PC-9 (cell line): Measurements from ENCODE around the gene ITSN1. TPM values are rescaled to one million over a fixed set of nuclear protein-coding genes. Genes with fewer than 3 reads are reported as not detected.

Experiments used
- BruUV-seq: library from RNA; stranded (reverse); fragments of 400-500 nt; replicated peaks from 2 replicates; lab custom pipeline; 2021; lab: Mats Ljungman, UMichigan
- CTCF ChIA-PET: fragments of 300-600 bp; sonication (Branson Sonifier 250); formaldehyde crosslinking; loops from one replicate; lab custom pipeline; 2022; ENCODE audit warnings: antibody characterized with exemption; lab: Charles Lee
- POLR2A ChIA-PET: fragments of 300-600 bp; sonication (Branson Sonifier 250); formaldehyde crosslinking; loops from one replicate; lab custom pipeline; 2022; ENCODE audit warnings: antibody characterized with exemption; ENCODE audit not compliant: unreplicated experiment; lab: Charles Lee
- DNase-seq, 2 experiments: peaks; one replicate each; pipeline versions ENCODE4 v3.0.0 to v3.0.0-alpha.2; 2015 to 2022; ENCODE audit warnings: mixed read lengths in 1 of 2
- H2AFZ ChIP-seq: fragments of 200-600 bp; sonication (generic); 2 replicates; pipeline ENCODE4 v1.8.1; 2017; ENCODE audit warnings: antibody characterized with exemption
- H3F3A ChIP-seq: fragments of 200-600 bp; sonication (generic); 2 replicates; pipeline ENCODE4 v1.8.1; 2017; ENCODE audit warnings: antibody characterized with exemption, mild to moderate bottlenecking, low read depth; ENCODE audit not compliant: insufficient read depth
- H3K27ac ChIP-seq: fragments of 200-600 bp; sonication (generic); 2 replicates; pipeline ENCODE4 v1.6.1; 2016; ENCODE audit warnings: mixed run types
- H3K27me3 ChIP-seq: fragments of 200-600 bp; sonication (generic); 2 replicates; pipeline ENCODE4 v1.6.1; 2016; ENCODE audit warnings: low read depth, mixed run types; ENCODE audit not compliant: insufficient read depth
- H3K36me3 ChIP-seq: fragments of 200-600 bp; sonication (generic); 2 replicates; pipeline ENCODE4 v1.6.1; 2016; ENCODE audit warnings: low read depth, mixed run types
- H3K4me1 ChIP-seq: fragments of 200-600 bp; sonication (generic); replicated peaks from 2 replicates; pipeline ENCODE4 v1.6.1; 2016; ENCODE audit warnings: mixed run types; ENCODE audit not compliant: insufficient read depth
- H3K4me2 ChIP-seq: fragments of 200-600 bp; sonication (generic); 2 replicates; pipeline ENCODE4 v1.6.1; 2017; ENCODE audit warnings: mixed run types
- H3K4me3 ChIP-seq: fragments of 200-600 bp; sonication (generic); 2 replicates; pipeline ENCODE4 v1.6.1; 2016; ENCODE audit warnings: mixed run types
- H3K79me2 ChIP-seq: fragments of 200-600 bp; sonication (generic); 2 replicates; pipeline ENCODE4 v1.6.1; 2017; ENCODE audit warnings: low read depth, mixed run types
- H3K9me2 ChIP-seq: fragments of 200-600 bp; sonication (generic); 2 replicates; pipeline ENCODE4 v1.8.1; 2017; ENCODE audit warnings: mild to moderate bottlenecking; ENCODE audit not compliant: insufficient read depth
- H3K9me3 ChIP-seq: fragments of 200-600 bp; sonication (generic); 2 replicates; pipeline ENCODE4 v1.8.1; 2016; ENCODE audit warnings: low read depth; ENCODE audit not compliant: insufficient read depth
- H4K20me1 ChIP-seq: fragments of 200-600 bp; sonication (generic); 2 replicates; pipeline ENCODE4 v1.8.1; 2017; ENCODE audit not compliant: insufficient read depth
- EZH2 ChIP-seq: fragments of 200-600 bp; sonication (generic); IDR thresholded peaks from 2 replicates; pipeline ENCODE4 v1.8.0; 2017; ENCODE audit warnings: antibody characterized with exemption, low read depth
- intact Hi-C: fragments of 100-400 bp; cut with micrococcal nuclease; formaldehyde crosslinking; loops from one replicate; pipeline ENCODE4 v1.10.0; 2022; ENCODE audit not compliant: unreplicated experiment
- total RNA-seq: library from RNA; stranded (reverse); gene quantifications from 2 replicates; pipeline ENCODE4 v1.2.3, GENCODE V29; 2021
- TF ChIP-seq, protein P1 (sequence below): fragments of 200-600 bp; sonication (generic); conservative IDR thresholded peaks from 2 replicates; pipeline ENCODE4 v1.6.1; 2017; ENCODE audit warnings: mixed run types, antibody characterized with exemption, mild to moderate bottlenecking, moderate library complexity

ITSN1 gene
- total RNA-seq, 1 experiment from 2014 or later: 46.3 TPM

DNA sequence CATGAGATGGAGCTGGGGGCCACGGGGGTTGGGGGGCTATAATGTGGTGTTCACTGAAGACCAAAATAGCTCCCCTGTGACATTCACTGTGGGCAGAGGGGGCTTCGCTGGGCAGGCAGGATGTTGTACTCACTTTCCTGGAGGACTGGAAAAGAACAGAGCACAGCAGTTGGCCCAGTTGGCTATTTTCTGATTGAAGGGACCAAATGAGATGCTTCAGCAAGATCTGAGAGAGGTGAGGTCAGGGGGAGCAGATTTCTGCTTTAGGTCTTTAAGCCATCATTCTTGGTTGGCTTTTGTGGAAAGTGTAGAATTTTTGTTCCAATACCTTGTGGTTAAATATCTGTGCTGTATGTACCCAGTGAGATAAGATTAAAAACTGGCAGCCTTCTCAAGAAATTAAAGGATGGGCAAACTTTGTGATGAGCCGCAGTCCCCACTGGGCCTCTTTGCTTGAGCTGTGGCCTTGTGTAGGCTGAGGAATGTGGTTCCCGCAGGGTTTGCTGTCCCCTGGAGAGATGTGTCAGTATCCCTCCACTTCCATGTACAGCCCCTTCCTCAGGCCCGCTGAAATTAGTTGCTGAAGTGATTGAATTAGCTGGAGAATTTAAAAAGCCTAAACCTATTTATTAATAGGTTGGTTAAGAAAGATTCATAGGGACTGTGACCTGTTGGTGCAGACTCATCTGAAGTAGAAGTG, 192.7 kb downstream of the ITSN1 start:
- TF ChIP-seq, protein P1, sequence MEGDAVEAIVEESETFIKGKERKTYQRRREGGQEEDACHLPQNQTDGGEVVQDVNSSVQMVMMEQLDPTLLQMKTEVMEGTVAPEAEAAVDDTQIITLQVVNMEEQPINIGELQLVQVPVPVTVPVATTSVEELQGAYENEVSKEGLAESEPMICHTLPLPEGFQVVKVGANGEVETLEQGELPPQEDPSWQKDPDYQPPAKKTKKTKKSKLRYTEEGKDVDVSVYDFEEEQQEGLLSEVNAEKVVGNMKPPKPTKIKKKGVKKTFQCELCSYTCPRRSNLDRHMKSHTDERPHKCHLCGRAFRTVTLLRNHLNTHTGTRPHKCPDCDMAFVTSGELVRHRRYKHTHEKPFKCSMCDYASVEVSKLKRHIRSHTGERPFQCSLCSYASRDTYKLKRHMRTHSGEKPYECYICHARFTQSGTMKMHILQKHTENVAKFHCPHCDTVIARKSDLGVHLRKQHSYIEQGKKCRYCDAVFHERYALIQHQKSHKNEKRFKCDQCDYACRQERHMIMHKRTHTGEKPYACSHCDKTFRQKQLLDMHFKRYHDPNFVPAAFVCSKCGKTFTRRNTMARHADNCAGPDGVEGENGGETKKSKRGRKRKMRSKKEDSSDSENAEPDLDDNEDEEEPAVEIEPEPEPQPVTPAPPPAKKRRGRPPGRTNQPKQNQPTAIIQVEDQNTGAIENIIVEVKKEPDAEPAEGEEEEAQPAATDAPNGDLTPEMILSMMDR: no peak
- TF ChIP-seq EZH2: no peak
- intact Hi-C loops: no loop called here
- H2AFZ ChIP-seq: no peak overlapping the region
- no peak overlapping the region for H3K27ac ChIP-seq
- H3K4me3 ChIP-seq: no peak overlapping the region
- H3K36me3 ChIP-seq: no peaks in the 10 kb centered on the region
- no peaks in the 10 kb centered on the region for H3K79me2 ChIP-seq
- no peak for DNase-seq
- no peaks in the 10 kb centered on the region for H4K20me1 ChIP-seq
- H3K4me1 ChIP-seq: no peaks in the 10 kb centered on the region
- no peak overlapping the region for H3K4me2 ChIP-seq
- BruUV-seq: no TSS peak
- H3K9me2 ChIP-seq: no peaks in the 10 kb centered on the region
- POLR2A ChIA-PET: no interaction called here
- no peaks in the 10 kb centered on the region for H3K27me3 ChIP-seq
- CTCF ChIA-PET: interaction anchor here (0.6 kb wide), 2 partner anchors 42 to 1540 kb away, joined by 3 to 4 read pairs; no protein-coding TSS in a partner anchor
- no peaks in the 10 kb centered on the region for H3F3A ChIP-seq
- no peaks in the 10 kb centered on the region for H3K9me3 ChIP-seq

DNA sequence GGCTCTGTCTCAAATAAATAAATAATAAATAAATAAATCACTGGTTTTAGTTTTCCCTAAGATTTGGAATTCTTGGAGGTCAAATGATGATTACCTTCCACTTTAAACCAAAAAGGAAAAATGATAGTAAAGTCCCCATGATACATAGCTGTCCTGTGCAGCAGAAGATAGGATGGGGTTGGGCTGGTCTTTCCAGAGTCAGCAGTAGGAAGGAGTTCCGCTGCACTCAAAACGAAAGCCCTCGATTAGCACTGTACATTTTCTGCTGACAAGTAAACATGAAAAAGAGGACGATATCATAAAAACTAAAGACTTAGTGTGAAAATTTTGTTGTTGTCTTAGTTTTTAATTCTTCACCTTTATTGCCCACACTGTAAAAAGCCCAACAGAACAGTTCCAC, 193.6 kb downstream of the ITSN1 start:
- CTCF ChIA-PET: no interaction called here
- no peak overlapping the region for H3K4me3 ChIP-seq

DNA sequence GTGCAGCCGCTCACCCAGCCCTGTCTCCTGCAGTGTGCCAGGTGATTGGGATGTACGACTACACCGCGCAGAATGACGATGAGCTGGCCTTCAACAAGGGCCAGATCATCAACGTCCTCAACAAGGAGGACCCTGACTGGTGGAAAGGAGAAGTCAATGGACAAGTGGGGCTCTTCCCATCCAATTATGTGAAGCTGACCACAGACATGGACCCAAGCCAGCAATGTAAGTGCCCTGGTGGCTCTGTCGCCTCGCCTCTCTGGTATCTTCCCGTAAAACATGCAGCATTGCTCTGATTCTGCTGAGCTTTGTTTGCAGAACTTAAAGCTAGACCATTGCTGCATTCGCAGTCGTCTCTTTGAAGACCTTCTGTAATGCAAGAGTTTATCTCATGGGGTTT, 194.1 kb downstream of the ITSN1 start:
- Histone ChIP-seq H2AFZ (no peak overlapping the region), H4K20me1 (no peaks in the 10 kb centered on the region), H3K36me3 (no peaks in the 10 kb centered on the region), H3K9me2 (no peaks in the 10 kb centered on the region), H3K4me3 (no peak overlapping the region), H3K4me2 (no peak overlapping the region), H3K27ac (no peak overlapping the region), H3K79me2 (no peaks in the 10 kb centered on the region), H3K4me1 (no peaks in the 10 kb centered on the region), H3K9me3 (no peaks in the 10 kb centered on the region), H3K27me3 (no peaks in the 10 kb centered on the region), H3F3A (no peaks in the 10 kb centered on the region)
- CTCF ChIA-PET: no interaction called here
- no peak for DNase-seq
- TF ChIP-seq, protein P1: no peak
- TF ChIP-seq EZH2: no peak
- POLR2A ChIA-PET: no interaction called here
- no TSS peak for BruUV-seq
- intact Hi-C loops: no loop called here

More for the DNA sequence above, 193.6 kb downstream of the ITSN1 start:
- H3K36me3 ChIP-seq: no peaks in the 10 kb centered on the region
- H3K4me1 ChIP-seq: no peaks in the 10 kb centered on the region
- no peaks in the 10 kb centered on the region for H4K20me1 ChIP-seq
- no peaks in the 10 kb centered on the region for H3K27me3 ChIP-seq
- BruUV-seq: no TSS peak
- H3F3A ChIP-seq: no peaks in the 10 kb centered on the region
- no peak overlapping the region for H2AFZ ChIP-seq
- no peak for DNase-seq
- no peak for TF ChIP-seq EZH2
- TF ChIP-seq, protein P1: no peak
- intact Hi-C loops: no loop called here
- no peak overlapping the region for H3K27ac ChIP-seq
- POLR2A ChIA-PET: no interaction called here
- H3K9me3 ChIP-seq: no peaks in the 10 kb centered on the region
- H3K79me2 ChIP-seq: no peaks in the 10 kb centered on the region
- no peak overlapping the region for H3K4me2 ChIP-seq
- no peaks in the 10 kb centered on the region for H3K9me2 ChIP-seq
